C4-2B (cell line): ENCODE data around the gene SPINK1.

Experiments
- ZFX ChIP-seq: fragments of 450-650 bp; IDR thresholded peaks from 2 replicates; pipeline ENCODE4 v1.6.1; 2017
- TF ChIP-seq, protein P1 (sequence below): fragments of 450-650 bp; conservative IDR thresholded peaks from 2 replicates; pipeline ENCODE4 v1.5.1; 2017; ENCODE audit warnings: mild to moderate bottlenecking

DNA sequence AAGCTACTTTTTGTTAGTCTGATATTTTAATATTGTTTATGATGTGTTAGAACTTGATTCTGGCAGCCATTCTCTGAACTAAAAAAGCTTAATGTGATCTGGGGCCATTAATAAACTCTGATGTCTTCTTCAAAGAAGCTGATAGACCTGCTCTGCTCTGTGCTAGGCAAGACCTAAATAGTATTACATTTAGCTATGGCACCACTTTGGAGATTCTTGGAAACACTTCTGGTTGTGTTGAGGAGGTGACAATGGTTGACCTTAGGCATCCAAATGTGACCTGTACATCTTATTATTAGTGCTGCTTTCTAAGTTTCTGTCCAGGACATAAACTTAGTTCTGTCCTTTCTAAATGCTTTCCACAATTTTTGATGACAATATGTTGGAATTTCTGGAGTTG lies 25.3 kb upstream of the SPINK1 start:
- TF ChIP-seq, protein P1, sequence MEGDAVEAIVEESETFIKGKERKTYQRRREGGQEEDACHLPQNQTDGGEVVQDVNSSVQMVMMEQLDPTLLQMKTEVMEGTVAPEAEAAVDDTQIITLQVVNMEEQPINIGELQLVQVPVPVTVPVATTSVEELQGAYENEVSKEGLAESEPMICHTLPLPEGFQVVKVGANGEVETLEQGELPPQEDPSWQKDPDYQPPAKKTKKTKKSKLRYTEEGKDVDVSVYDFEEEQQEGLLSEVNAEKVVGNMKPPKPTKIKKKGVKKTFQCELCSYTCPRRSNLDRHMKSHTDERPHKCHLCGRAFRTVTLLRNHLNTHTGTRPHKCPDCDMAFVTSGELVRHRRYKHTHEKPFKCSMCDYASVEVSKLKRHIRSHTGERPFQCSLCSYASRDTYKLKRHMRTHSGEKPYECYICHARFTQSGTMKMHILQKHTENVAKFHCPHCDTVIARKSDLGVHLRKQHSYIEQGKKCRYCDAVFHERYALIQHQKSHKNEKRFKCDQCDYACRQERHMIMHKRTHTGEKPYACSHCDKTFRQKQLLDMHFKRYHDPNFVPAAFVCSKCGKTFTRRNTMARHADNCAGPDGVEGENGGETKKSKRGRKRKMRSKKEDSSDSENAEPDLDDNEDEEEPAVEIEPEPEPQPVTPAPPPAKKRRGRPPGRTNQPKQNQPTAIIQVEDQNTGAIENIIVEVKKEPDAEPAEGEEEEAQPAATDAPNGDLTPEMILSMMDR = no peak
- TF ChIP-seq ZFX = no peak
